NCI-H526 treated with DMSO at 0.1 percent for 48 hours (cell line): Measurements from ENCODE around the gene FNIP2.

Experiments used
- DNase-seq: peaks from one replicate; lab custom pipeline; 2025; lab: John Stamatoyannopoulos, UW

FNIP2 gene

DNA sequence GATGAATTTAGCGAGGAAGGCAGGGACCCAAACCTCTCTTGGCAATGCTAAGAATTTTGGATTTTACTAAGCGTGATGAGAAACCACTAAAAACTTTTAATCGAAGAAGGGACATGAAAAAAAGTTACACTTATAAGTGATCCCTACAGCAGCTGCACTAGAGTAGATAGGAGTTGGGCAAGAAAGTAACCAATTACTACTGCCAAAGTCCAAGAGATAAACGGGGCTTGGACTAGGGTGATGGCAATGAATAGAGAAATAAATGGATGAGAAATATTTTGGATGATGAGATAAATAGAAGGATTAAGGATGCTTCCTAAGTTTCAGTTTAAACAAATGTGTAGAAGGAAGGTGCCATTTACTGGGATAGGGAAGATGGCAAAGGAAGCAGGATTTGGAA is 6.3 kb upstream of the FNIP2 start:
- no peak for DNase-seq

DNA sequence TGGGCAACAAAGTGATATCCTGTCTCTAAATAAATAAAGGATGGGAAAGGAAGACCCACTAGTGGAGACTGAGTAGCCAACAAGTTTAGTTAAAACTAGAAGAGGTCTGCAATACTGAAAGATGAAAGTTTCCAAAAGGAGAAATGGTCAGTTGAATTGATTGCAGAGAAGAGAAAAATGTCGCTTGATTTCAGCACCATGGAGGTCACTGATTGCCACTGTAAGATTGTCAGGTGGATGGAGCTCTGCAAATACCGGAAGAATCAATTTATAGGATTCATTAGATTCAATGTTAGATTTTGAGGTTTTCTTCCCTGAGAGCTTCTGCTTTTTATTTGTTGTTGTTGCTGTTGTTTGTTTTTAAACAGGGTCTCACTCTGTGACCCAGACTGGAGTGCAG is 5.4 kb upstream of the FNIP2 start:
- DNase-seq = no peak

DNA sequence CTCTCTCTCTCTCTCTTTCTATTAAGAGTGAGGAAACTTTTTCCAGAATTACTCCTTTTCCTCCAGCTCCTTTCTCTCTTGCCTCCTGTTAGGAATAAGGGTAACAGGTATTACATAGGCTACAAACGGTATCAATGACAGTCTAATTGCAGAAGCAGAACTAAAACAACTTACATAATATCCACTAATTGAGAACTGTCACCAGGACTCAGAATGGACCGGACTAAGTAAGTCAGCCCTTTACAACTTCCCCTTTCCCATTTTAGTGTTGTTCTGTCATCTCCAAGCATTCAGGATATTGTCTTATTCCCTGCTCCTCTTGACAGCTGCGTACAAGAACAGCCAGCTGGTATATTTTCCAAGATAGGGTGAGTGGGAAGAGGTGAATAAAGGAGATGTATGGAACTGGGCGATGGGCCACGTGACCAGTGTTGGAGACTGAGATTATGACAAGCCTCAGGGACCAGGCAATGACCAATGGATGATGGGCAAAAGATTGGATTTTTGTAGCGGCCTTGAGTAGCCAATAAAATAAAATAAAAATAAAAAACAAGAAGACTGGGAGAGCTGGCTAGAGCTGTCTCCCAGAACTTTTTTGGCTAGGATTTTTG is 2.3 kb upstream of the FNIP2 start:
- DNase-seq = no peak

GRCh38 chr4:158767451-158767850 is 1.4 kb upstream of the FNIP2 start:
- peak; percentile 16 for DNase-seq

- peak; percentile 18 for DNase-seq
Observed at GRCh38 chr4:158769175-158769921, 522 bp downstream of the FNIP2 start.

GRCh38 chr4:158770671-158771070 is 1.8 kb downstream of the FNIP2 start:
- no peak for DNase-seq

DNA sequence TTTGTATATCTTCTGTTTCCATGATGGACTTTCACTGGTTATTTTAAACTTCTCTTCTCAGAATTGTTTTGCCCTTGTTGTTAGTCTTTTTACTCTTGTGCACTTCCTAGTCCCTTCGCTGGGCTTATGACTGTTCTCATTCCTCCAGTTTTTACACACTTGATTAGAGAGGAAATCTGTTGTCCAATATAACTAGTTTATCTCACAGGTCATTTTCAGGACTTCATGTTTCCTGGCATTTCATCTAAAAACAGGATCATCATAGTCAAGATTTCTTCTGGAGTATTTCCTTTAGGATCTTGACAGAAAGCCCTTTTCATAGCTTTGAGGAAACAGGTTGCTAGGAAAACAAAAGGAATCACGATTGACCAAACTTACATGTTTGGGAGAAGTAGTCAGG is 3.0 kb downstream of the FNIP2 start:
- DNase-seq = no peak

- no peak for DNase-seq
Observed at GRCh38 chr4:158775091-158775651, 6.3 kb downstream of the FNIP2 start.

DNA sequence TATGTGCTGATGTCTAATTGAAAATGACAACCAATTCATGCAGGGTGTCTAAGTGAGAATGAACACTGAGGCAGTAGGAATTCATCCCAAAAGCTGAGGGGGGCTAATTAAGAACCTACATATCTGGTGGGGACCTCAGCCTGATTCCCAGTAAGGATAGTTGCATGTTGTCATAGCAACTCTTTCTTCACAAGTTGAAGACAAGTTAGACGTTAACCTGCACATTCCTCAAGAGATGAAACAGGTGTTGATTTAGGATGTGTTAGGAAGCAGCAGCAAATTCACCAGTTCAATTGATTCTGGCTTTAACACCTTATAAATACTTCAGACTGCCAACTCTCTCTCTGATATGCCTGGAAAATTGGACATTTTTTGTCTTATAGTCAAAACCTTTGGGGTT is 7.3 kb downstream of the FNIP2 start:
- DNase-seq = no peak

- DNase-seq = peak; percentile 87
Observed at GRCh38 chr4:158777423-158778155, 8.8 kb downstream of the FNIP2 start.

- DNase-seq = peak; percentile 87
Observed at GRCh38 chr4:158778156-158778711, 9.4 kb downstream of the FNIP2 start.

DNA sequence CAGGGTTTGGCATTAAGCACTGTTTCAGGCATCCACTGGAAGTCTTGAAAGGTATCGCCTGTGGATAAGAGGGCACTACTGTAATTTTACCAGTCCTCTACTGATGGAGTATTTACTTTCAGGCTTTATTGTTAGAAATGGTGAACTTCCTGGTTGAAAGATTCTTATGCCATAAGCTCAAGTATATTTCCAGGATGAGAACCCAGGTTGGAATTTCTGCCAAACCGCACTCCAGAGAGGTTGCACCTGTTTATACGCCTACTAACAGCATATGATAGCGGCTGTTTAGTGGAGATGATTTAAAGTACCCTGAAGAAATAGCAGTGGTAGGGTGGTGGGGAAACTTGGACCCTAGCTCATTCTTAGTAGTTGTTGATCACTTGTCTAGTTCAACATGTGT is 9.9 kb downstream of the FNIP2 start:
- no peak for DNase-seq

DNA sequence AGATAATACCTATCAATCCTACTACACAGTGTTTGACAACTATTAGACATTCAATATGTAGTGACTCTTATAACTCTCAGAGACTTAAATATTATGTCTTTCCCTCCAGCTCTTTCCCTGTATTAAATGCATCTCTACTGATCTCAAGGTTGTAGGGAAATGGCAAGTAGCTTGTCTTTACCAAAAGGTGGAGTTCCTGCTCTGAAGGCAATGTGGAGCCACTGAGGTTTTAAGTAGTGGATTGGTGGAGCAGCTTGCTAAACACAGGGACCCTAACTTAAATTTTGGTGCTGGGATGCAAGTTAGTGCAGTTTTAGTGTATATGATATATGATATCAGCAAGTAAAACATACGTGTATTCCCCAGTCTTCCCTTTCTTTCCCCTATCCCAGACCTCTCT is 13.1 kb downstream of the FNIP2 start:
- DNase-seq = no peak

DNA sequence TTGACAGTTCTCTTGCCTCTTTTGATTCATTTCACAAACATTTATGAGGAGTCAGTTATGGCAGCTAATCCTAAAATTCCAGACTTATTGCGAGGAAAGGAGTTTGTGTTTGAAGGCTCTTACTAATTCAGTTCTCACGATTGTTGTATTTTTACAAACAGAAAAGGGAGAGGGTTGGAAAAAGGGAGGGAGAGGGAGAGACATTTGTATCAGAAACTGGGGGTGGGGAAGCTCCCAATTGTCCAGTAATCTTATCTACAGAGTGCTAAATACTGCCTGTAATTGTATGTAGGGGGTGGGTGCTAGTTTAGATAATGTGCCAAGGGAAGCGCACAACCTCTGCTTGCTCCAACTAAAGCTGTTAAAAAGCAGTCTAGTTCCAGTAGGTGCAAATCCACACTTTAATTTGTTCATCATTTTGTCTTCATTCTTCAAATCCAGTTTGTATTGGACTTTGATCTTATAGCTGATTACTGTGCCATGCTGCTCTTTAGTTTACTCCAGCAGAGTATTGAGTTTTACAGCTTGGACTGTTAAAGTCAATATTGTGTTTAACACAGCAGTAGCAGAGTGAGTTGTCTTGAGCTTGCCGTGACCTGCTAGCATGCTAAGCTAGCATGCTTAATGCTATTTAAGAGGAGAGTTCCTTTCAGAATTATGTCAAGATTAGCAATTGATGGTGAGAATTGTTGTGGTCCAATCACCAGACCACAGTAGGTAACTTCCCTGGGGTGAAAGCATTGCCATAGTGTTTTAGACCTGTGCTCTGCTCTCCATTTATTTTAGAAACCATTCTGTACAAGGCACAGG is 13.9 kb downstream of the FNIP2 start:
- peak; percentile 20 for DNase-seq

DNA sequence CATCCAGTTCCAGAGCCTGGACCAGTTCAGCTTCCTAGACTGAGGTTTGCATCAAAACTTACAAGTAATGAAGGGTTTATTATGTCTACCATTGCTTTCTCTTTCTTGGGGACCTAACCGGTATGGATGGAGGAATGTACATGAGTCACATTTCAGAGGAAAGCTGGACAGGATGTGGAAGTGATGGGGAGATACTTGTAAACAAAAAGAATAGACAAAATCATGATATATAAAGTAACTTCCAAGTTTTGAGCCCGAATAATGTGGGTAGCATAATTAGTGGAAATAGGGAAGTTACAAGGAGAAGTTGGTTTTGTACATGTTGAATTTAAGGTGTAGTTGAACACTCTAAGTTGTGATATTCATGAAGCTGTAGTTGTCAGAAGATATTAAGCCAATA is 15.0 kb downstream of the FNIP2 start:
- DNase-seq = no peak

- DNase-seq = no peak
Observed at GRCh38 chr4:158785718-158786117, 16.9 kb downstream of the FNIP2 start.

DNA sequence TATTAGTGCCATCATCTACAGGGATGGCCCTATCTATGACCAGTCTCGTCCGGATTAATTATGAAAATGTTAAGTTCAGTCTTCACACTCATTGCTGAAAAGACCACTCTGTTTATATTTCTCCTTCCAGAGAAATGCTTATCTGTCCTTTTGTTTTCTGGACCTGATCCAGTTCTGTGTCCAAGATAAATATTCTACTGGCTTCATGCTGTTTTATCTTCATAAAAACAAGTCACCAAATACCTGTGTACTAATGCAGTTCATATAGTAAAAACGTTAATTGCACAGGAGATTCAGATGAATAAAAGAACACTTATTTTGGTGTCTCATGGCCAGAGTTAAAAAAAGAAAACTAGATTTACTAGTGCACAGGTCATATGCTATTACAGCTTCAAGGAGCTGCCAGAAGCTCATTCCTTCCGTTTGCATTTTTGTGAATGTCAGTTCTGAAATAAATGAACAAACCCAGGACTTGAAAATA is 17.3 kb downstream of the FNIP2 start:
- DNase-seq = no peak

DNA sequence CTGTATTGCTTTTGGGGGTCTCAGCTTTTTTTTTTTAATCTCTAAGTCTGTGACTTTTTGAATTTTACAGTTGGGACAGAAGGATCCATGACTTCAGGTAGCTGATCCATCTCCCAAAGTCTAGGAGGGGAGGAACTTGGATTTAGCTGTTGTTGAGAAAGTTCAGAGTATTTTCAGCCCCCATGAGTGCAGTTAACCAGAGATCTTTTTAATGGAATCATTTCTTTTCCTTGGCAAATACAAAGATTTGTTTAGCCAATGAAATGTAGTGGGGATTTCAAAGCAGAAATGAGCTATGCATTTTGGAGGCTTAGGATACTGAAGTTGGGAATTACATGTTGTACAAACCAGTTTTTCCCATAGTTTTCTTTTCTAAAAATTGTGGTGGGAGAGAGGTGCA is 18.1 kb downstream of the FNIP2 start:
- no peak for DNase-seq

DNA sequence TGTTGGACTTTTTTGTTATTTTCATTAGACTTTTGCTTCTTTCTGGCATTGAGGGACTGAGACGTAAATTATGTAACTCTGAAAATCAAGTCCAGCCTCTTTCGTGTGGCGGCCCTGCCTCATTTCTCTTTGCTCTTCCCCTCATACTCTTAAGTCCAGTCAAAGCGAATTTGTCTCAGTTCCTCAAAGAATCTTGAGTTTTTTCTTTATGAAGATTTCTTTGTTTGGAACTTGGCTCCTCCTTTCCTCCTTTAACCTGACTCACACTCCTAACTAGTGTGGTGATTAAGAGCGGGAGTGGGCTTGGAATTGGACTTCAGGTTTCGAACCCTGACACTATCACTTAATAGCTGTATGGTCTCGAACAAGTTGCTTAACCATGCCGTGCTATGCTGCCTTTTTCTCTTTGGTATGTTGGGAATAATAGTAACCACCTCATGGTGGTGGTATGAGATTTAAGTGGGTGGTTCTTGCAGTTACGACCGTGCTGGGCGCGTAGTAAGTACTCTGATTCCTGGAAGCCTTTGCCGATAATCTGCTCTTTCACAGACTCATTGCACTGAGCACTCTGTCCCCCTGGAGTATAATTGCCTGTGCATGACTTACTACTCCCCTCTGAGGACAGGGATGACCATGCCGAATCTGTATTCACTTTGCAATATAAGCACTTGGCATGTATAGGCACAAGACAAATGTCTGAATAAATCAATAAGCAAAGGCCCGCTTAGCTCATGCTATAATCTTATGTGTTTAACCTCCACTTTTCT is 19.1 kb downstream of the FNIP2 start:
- DNase-seq = no peak

GRCh38 chr4:158788516-158788915 is 19.7 kb downstream of the FNIP2 start:
- no peak for DNase-seq

GRCh38 chr4:158789853-158790252 is 21.0 kb downstream of the FNIP2 start:
- no peak for DNase-seq
